SK-N-SH (cell line): Measurements from ENCODE around the gene CMTM1. TPM values are rescaled to one million over a fixed set of nuclear protein-coding genes. Genes with fewer than 3 reads are reported as not detected.

ENCODE experiments used
- CTCF ChIA-PET: fragments of 300-600, 350-600 bp; formaldehyde crosslinking; extraction: SDS; loops from one replicate; lab custom pipeline; 2021; lab: Yijun Ruan, JAX
- POLR2A ChIA-PET: fragments of 350-600 bp; sonication (Branson Sonifier 250); formaldehyde crosslinking; extraction: SDS; loops from one replicate; lab custom pipeline; 2020; ENCODE audit warnings: antibody characterized with exemption, inconsistent platforms; lab: Yijun Ruan, JAX
- DNase-seq: peaks from one replicate; pipeline ENCODE4 v3.0.0; 2012
- H2AFZ ChIP-seq: fragments of 200-600 bp; sonication (generic); 2 replicates; pipeline ENCODE4 v1.8.1; 2016; ENCODE audit warnings: antibody characterized with exemption, mild to moderate bottlenecking, low read depth
- H3F3A ChIP-seq: fragments of 200-600 bp; sonication (generic); replicated peaks from 2 replicates; pipeline ENCODE3; 2016; ENCODE audit warnings: antibody characterized with exemption, mild to moderate bottlenecking; ENCODE audit not compliant: insufficient read depth
- H3K27ac ChIP-seq, 2 experiments: fragments of 200-500 bp in 1 of 2; fragments of 200-600 bp in 1 of 2; sonication (Bioruptor generic) in 1 of 2; sonication (generic), shearing (Covaris generic) in 1 of 2; 2 replicates each; pipeline versions ENCODE4 v1.5.1 to v1.6.1; 2014 to 2016; ENCODE audit warnings: low read depth in 2 of 2, inconsistent platforms in 1 of 2, low read length in 1 of 2, mild to moderate bottlenecking in 1 of 2, mixed read lengths in 1 of 2
- H3K27me3 ChIP-seq: fragments of 200-600 bp; sonication (generic), shearing (Covaris generic); 2 replicates; pipeline ENCODE4 v1.6.1; 2016; ENCODE audit warnings: mixed run types; ENCODE audit not compliant: insufficient read depth
- H3K36me3 ChIP-seq, 2 experiments: fragments of 200-500 bp in 1 of 2; fragments of 200-600 bp in 1 of 2; sonication (Bioruptor generic) in 1 of 2; sonication (generic) in 1 of 2; replicated peaks in 1 of 2; 2 replicates each; pipeline versions ENCODE3 to v1.5.1; 2014 to 2016; ENCODE audit warnings: low read length in 1 of 2, mild to moderate bottlenecking in 1 of 2; ENCODE audit not compliant: insufficient read depth in 2 of 2, control insufficient read depth in 1 of 2
- H3K4me1 ChIP-seq, 2 experiments: fragments of 200-500 bp in 1 of 2; fragments of 200-600 bp in 1 of 2; sonication (Bioruptor generic) in 1 of 2; sonication (generic), shearing (Covaris generic) in 1 of 2; 2 replicates each; pipeline versions ENCODE4 v1.5.1 to v1.6.1; 2014 to 2016; ENCODE audit warnings: low read depth in 1 of 2, low read length in 1 of 2, mixed run types in 1 of 2; ENCODE audit not compliant: insufficient read depth in 2 of 2, control insufficient read depth in 1 of 2
- H3K4me2 ChIP-seq: fragments of 200-600 bp; sonication (generic), shearing (Covaris generic); 2 replicates; pipeline ENCODE4 v1.6.1; 2017; ENCODE audit warnings: mixed run types
- H3K4me3 ChIP-seq, 2 experiments: fragments of 200-500 bp in 1 of 2; fragments of 200-600 bp in 1 of 2; sonication (Bioruptor generic) in 1 of 2; sonication (generic), shearing (Covaris generic) in 1 of 2; 2 replicates each; pipeline versions ENCODE4 v1.5.1 to v1.8.1; 2014 to 2016; ENCODE audit warnings: low read depth in 2 of 2, inconsistent platforms in 1 of 2, low read length in 1 of 2, mild to moderate bottlenecking in 1 of 2, mixed read lengths in 1 of 2, moderate library complexity in 1 of 2
- H3K79me2 ChIP-seq: fragments of 200-600 bp; sonication (generic); 2 replicates; pipeline ENCODE4 v1.8.1; 2017; ENCODE audit warnings: mild to moderate bottlenecking; ENCODE audit not compliant: insufficient read depth
- H3K9ac ChIP-seq: fragments of 200-600 bp; sonication (generic); 2 replicates; pipeline ENCODE4 v1.6.1; 2017; ENCODE audit warnings: mixed run types
- H3K9me2 ChIP-seq: fragments of 200-600 bp; sonication (generic); 2 replicates; pipeline ENCODE4 v1.6.1; 2017; ENCODE audit warnings: mixed run types
- H3K9me3 ChIP-seq: fragments of 200-600 bp; sonication (generic); 2 replicates; pipeline ENCODE4 v1.6.1; 2017; ENCODE audit warnings: mixed run types, mild to moderate bottlenecking, moderate library complexity
- H4K20me1 ChIP-seq: fragments of 200-600 bp; sonication (generic); 2 replicates; pipeline ENCODE4 v1.6.1; 2017; ENCODE audit warnings: mild to moderate bottlenecking, mixed run types; ENCODE audit not compliant: insufficient read depth
- CHD2 ChIP-seq: fragments of 150-350 bp; IDR thresholded peaks from 2 replicates; pipeline ENCODE4 v1.6.1; 2018; ENCODE audit warnings: low read length; ENCODE audit not compliant: partially characterized antibody
- ELF1 ChIP-seq: IDR thresholded peaks from 2 replicates; pipeline ENCODE4 v1.4.0; 2012
- EP300 ChIP-seq, 2 experiments: IDR thresholded peaks; 2 replicates each; pipeline versions ENCODE4 v1.4.0 to v1.6.1; 2012; ENCODE audit warnings: borderline replicate concordance in 1 of 2, low read depth in 1 of 2, low read length in 1 of 2
- FOSL2 ChIP-seq: IDR thresholded peaks from 2 replicates; pipeline ENCODE4 v1.4.0; 2012; ENCODE audit warnings: low read depth, mild to moderate bottlenecking, moderate library complexity, borderline replicate concordance
- FOXJ3 ChIP-seq: sonication (generic); formaldehyde crosslinking; IDR thresholded peaks from 2 replicates; pipeline ENCODE4 v1.5.1; 2020; ENCODE audit warnings: mild to moderate bottlenecking, missing genetic modification reagents
- GATA2 ChIP-seq: sonication (generic); formaldehyde crosslinking; IDR thresholded peaks from 2 replicates; pipeline ENCODE4 v1.5.0; 2020; ENCODE audit warnings: mild to moderate bottlenecking, missing genetic modification reagents
- JUND ChIP-seq: IDR thresholded peaks from 2 replicates; pipeline ENCODE4 v1.4.0; 2012
- MEF2A ChIP-seq: IDR thresholded peaks from 2 replicates; pipeline ENCODE4 v1.4.0; 2012; ENCODE audit warnings: low read depth, borderline replicate concordance
- NRF1 ChIP-seq: IDR thresholded peaks from 2 replicates; pipeline ENCODE4 v1.6.1; 2012; ENCODE audit warnings: low read depth, mild to moderate bottlenecking, low read length
- RAD21 ChIP-seq: IDR thresholded peaks from 2 replicates; pipeline ENCODE4 v1.6.1; 2012; ENCODE audit warnings: mild to moderate bottlenecking, low read length
- RXRA ChIP-seq: IDR thresholded peaks from 2 replicates; pipeline ENCODE4 v1.4.0; 2012; ENCODE audit warnings: low read depth, mild to moderate bottlenecking, borderline replicate concordance
- TCF12 ChIP-seq: IDR thresholded peaks from 2 replicates; pipeline ENCODE4 v1.4.0; 2012
- TEAD4 ChIP-seq: IDR thresholded peaks from 2 replicates; pipeline ENCODE4 v1.4.0; 2012; ENCODE audit warnings: mild to moderate bottlenecking, borderline replicate concordance; ENCODE audit not compliant: insufficient read depth
- YY1 ChIP-seq: IDR thresholded peaks from 2 replicates; pipeline ENCODE4 v1.4.0; 2012; ENCODE audit warnings: low read depth, mild to moderate bottlenecking
- WGBS: methylation state at CpG from one replicate; pipeline ENCODE4 v1.1.6; 2017; ENCODE audit warnings: low lambda C conversion rate; 5-methylcytosine and 5-hydroxymethylcytosine counted together
- polyA plus RNA-seq, 3 experiments: library from polyadenylated mRNA; depleted of rRNA; stranded (reverse); fragments of >200 nt; gene quantifications; 2 replicates each; pipeline ENCODE4 v1.2.3, GENCODE V29; 2012
- TF ChIP-seq, protein P1 (sequence below): IDR thresholded peaks from 2 replicates; pipeline ENCODE4 v1.4.0; 2012; ENCODE audit warnings: low read depth
- TF ChIP-seq, protein P2 (sequence below): fragments of 150-350 bp; IDR thresholded peaks from 2 replicates; pipeline ENCODE4 v1.6.1; 2016; ENCODE audit warnings: mild to moderate bottlenecking, low read depth, low read length
- TF ChIP-seq, protein P3 (sequence below): fragments of 150-350 bp; IDR thresholded peaks from 2 replicates; pipeline ENCODE4 v1.6.1; 2017; ENCODE audit warnings: antibody characterized with exemption, low read length, low read depth, borderline replicate concordance
- TF ChIP-seq, protein P4 (sequence below): fragments of 200-600 bp; sonication (generic); IDR thresholded peaks from 2 replicates; pipeline ENCODE4 v1.6.1; 2017; ENCODE audit warnings: antibody characterized with exemption, mild to moderate bottlenecking, moderate library complexity
- TF ChIP-seq, protein P5 (sequence below): IDR thresholded peaks from 2 replicates; pipeline ENCODE4 v1.6.1; 2012; ENCODE audit warnings: mild to moderate bottlenecking, low read depth, low read length, moderate library complexity
- TF ChIP-seq, protein P6 (sequence below): IDR thresholded peaks from 2 replicates; pipeline ENCODE4 v1.4.0; 2012; ENCODE audit warnings: low read depth, borderline replicate concordance

The CMTM1 gene
- polyA plus RNA-seq, 1 of the 3 experiments (the other 2 are of a cell fraction), result 3.7 TPM

DNA sequence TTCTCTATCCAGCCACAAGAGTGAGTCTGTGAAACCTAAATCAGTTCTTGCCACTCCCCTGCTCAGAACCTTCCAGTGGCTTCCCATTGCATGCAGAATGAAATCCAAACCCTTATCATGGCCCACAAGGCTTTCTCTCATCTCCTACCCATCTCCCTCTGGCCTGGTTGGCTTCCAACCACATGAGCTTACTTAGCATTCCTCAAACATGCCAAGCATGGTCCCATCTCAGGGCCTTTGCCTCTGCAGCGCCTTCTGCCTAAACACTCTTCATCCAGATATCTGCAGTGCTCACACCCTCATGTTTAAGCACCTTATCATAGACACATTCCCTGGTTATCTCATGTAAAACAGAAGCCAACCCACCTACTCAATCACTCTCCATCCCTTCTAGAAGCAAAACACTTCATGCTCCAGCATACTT lies 31.9 kb upstream of the CMTM1 start:
- Histone ChIP-seq H3K9me2 (no peaks in the 10 kb centered on the region), H3F3A (no peaks in the 10 kb centered on the region), H3K4me2 (no peak overlapping the region), H3K4me1 (no peaks in the 10 kb centered on the region), H3K79me2 (no peaks in the 10 kb centered on the region), H3K27ac (no peak overlapping the region), H3K9ac (no peak overlapping the region), H3K4me3 (no peak overlapping the region), H4K20me1 (no peaks in the 10 kb centered on the region), H3K36me3 (peaks cover 17 to 21% of the 10 kb centered on the region in 2 experiments), H2AFZ (no peak overlapping the region), H3K9me3 (no peaks in the 10 kb centered on the region), H3K27me3 (no peaks in the 10 kb centered on the region)
- no peak for TF ChIP-seq YY1
- TF ChIP-seq EP300 (IDR thresholded peaks at IDR 0.05; ENCODE audit: borderline replicate concordance in 1 of 2, low read depth in 1 of 2, low read length in 1 of 2), result no peak
- TF ChIP-seq, protein P1, sequence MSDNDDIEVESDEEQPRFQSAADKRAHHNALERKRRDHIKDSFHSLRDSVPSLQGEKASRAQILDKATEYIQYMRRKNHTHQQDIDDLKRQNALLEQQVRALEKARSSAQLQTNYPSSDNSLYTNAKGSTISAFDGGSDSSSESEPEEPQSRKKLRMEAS, result no peak
- TF ChIP-seq FOXJ3 (CRISPR knock-in tag), result no peak
- TF ChIP-seq FOSL2, result no peak
- TF ChIP-seq RXRA, result no peak
- TF ChIP-seq JUND, result no peak
- TF ChIP-seq, protein P2, sequence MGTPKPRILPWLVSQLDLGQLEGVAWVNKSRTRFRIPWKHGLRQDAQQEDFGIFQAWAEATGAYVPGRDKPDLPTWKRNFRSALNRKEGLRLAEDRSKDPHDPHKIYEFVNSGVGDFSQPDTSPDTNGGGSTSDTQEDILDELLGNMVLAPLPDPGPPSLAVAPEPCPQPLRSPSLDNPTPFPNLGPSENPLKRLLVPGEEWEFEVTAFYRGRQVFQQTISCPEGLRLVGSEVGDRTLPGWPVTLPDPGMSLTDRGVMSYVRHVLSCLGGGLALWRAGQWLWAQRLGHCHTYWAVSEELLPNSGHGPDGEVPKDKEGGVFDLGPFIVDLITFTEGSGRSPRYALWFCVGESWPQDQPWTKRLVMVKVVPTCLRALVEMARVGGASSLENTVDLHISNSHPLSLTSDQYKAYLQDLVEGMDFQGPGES, result no peak
- no peak for TF ChIP-seq RAD21
- TF ChIP-seq NRF1, result no peak
- WGBS, result 90% methylated on average over 1 of the region's 1 CpG
- CTCF ChIA-PET, result no interaction called here
- POLR2A ChIA-PET, result no interaction called here
- no peak for DNase-seq

DNA sequence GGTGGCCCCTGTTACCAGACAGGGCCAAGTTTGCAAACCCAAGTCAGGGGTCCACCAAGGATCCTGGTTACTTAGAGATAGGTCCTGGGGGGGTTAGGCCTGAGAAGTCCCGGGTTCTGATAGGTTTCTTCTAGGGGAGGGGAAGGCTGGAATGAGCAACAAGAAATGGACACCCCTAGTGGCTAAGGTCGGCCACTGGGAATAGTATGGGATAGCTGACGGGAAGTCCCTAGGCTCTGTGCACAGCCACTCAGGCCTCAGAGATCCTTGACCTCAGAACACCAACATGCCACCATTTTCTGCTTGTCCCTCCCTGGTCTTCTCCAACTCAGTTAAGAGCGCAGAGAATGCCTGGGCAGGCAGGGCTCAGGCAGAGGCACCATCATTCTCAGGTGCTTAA lies 29.7 kb upstream of the CMTM1 start:
- no peak for DNase-seq
- Histone ChIP-seq H2AFZ (no peak overlapping the region), H3K79me2 (no peaks in the 10 kb centered on the region), H3K4me1 (no peaks in the 10 kb centered on the region), H3K9me2 (no peaks in the 10 kb centered on the region), H3K4me3 (no peak overlapping the region), H3K27ac (no peak overlapping the region), H3F3A (no peaks in the 10 kb centered on the region), H3K9ac (no peak overlapping the region), H4K20me1 (no peaks in the 10 kb centered on the region), H3K36me3 (peaks cover 8 to 9% of the 10 kb centered on the region in 2 experiments), H3K9me3 (no peaks in the 10 kb centered on the region), H3K4me2 (no peak overlapping the region), H3K27me3 (no peaks in the 10 kb centered on the region)
- TF ChIP-seq CHD2, result no peak
- TF ChIP-seq, protein P3, sequence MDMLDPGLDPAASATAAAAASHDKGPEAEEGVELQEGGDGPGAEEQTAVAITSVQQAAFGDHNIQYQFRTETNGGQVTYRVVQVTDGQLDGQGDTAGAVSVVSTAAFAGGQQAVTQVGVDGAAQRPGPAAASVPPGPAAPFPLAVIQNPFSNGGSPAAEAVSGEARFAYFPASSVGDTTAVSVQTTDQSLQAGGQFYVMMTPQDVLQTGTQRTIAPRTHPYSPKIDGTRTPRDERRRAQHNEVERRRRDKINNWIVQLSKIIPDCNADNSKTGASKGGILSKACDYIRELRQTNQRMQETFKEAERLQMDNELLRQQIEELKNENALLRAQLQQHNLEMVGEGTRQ, result no peak
- TF ChIP-seq GATA2 (CRISPR knock-in tag), result no peak
- TF ChIP-seq, protein P4, sequence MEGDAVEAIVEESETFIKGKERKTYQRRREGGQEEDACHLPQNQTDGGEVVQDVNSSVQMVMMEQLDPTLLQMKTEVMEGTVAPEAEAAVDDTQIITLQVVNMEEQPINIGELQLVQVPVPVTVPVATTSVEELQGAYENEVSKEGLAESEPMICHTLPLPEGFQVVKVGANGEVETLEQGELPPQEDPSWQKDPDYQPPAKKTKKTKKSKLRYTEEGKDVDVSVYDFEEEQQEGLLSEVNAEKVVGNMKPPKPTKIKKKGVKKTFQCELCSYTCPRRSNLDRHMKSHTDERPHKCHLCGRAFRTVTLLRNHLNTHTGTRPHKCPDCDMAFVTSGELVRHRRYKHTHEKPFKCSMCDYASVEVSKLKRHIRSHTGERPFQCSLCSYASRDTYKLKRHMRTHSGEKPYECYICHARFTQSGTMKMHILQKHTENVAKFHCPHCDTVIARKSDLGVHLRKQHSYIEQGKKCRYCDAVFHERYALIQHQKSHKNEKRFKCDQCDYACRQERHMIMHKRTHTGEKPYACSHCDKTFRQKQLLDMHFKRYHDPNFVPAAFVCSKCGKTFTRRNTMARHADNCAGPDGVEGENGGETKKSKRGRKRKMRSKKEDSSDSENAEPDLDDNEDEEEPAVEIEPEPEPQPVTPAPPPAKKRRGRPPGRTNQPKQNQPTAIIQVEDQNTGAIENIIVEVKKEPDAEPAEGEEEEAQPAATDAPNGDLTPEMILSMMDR, result no peak
- no peak for TF ChIP-seq FOSL2
- no peak for TF ChIP-seq TEAD4
- no peak for TF ChIP-seq TCF12
- TF ChIP-seq, protein P5, sequence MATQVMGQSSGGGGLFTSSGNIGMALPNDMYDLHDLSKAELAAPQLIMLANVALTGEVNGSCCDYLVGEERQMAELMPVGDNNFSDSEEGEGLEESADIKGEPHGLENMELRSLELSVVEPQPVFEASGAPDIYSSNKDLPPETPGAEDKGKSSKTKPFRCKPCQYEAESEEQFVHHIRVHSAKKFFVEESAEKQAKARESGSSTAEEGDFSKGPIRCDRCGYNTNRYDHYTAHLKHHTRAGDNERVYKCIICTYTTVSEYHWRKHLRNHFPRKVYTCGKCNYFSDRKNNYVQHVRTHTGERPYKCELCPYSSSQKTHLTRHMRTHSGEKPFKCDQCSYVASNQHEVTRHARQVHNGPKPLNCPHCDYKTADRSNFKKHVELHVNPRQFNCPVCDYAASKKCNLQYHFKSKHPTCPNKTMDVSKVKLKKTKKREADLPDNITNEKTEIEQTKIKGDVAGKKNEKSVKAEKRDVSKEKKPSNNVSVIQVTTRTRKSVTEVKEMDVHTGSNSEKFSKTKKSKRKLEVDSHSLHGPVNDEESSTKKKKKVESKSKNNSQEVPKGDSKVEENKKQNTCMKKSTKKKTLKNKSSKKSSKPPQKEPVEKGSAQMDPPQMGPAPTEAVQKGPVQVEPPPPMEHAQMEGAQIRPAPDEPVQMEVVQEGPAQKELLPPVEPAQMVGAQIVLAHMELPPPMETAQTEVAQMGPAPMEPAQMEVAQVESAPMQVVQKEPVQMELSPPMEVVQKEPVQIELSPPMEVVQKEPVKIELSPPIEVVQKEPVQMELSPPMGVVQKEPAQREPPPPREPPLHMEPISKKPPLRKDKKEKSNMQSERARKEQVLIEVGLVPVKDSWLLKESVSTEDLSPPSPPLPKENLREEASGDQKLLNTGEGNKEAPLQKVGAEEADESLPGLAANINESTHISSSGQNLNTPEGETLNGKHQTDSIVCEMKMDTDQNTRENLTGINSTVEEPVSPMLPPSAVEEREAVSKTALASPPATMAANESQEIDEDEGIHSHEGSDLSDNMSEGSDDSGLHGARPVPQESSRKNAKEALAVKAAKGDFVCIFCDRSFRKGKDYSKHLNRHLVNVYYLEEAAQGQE, result no peak
- TF ChIP-seq, protein P6, sequence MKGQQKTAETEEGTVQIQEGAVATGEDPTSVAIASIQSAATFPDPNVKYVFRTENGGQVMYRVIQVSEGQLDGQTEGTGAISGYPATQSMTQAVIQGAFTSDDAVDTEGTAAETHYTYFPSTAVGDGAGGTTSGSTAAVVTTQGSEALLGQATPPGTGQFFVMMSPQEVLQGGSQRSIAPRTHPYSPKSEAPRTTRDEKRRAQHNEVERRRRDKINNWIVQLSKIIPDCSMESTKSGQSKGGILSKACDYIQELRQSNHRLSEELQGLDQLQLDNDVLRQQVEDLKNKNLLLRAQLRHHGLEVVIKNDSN, result no peak
- no peak for TF ChIP-seq YY1
- no peak for TF ChIP-seq RAD21
- TF ChIP-seq MEF2A, result no peak
- no peak for TF ChIP-seq ELF1
- ChIA-PET CTCF (interaction anchor here (2.4 kb wide), 1 partner anchor 11 kb away, joined by 9 read pairs; no protein-coding TSS in a partner anchor), POLR2A (no interaction called here)
- 94% methylated on average over 3 of the region's 4 CpGs for WGBS
